SK-N-SH treated with all-trans-retinoic acid at 6 μM for 48 hours (cell line): ENCODE results near the gene TMEM130.

Source experiments
- ARNTL ChIP-seq: fragments of 450-650 bp; formaldehyde crosslinking; IDR thresholded peaks from 2 replicates; pipeline ENCODE4 v1.5.0; 2020; ENCODE audit warnings: low read depth, mild to moderate bottlenecking, moderate library complexity, borderline replicate concordance
- ESRRG ChIP-seq: fragments of 250-450 bp; sonication (Bioruptor Pico); IDR thresholded peaks from 2 replicates; pipeline ENCODE4 v1.6.1; 2021; ENCODE audit warnings: mild to moderate bottlenecking
- ISL1 ChIP-seq: fragments of 250-450 bp; sonication (Bioruptor Pico); IDR thresholded peaks from 2 replicates; pipeline ENCODE4 v2.1.2; 2022; ENCODE audit warnings: mild to moderate bottlenecking, moderate library complexity
- OSR1 ChIP-seq: fragments of 250-450 bp; sonication (Bioruptor Pico); IDR thresholded peaks from 2 replicates; pipeline ENCODE4 v1.8.0; 2022; ENCODE audit warnings: moderate library complexity, mild to moderate bottlenecking, inconsistent platforms
- PATZ1 ChIP-seq: fragments of 250-450 bp; sonication (Bioruptor Pico); IDR thresholded peaks from 2 replicates; pipeline ENCODE4 v1.8.0; 2020; ENCODE audit warnings: mild to moderate bottlenecking, moderate library complexity, borderline replicate concordance
- RARB ChIP-seq: fragments of 250-450 bp; sonication (Bioruptor Pico); IDR thresholded peaks from 2 replicates; pipeline ENCODE4 v1.8.0; 2021; ENCODE audit warnings: mild to moderate bottlenecking, moderate library complexity
- ZC3H10 ChIP-seq: fragments of 250-450 bp; sonication (Bioruptor Pico); IDR thresholded peaks from 2 replicates; pipeline ENCODE4 v1.5.1; 2021; ENCODE audit warnings: mild to moderate bottlenecking, moderate library complexity
- ZFP3 ChIP-seq: fragments of 250-450 bp; sonication (Bioruptor Pico); IDR thresholded peaks from 2 replicates; pipeline ENCODE4 v1.5.0; 2020; ENCODE audit warnings: mild to moderate bottlenecking, moderate library complexity
- ZFP30 ChIP-seq: fragments of 450-650 bp; formaldehyde crosslinking; IDR thresholded peaks from 2 replicates; pipeline ENCODE4 v1.5.0; 2022; ENCODE audit warnings: mild to moderate bottlenecking, moderate library complexity
- ZNF565 ChIP-seq: fragments of 450-650 bp; formaldehyde crosslinking; conservative IDR thresholded peaks from 2 replicates; pipeline ENCODE4 v1.5.0; 2020; ENCODE audit warnings: low read depth, mild to moderate bottlenecking, moderate library complexity
- ZNF70 ChIP-seq: fragments of 450-650 bp; formaldehyde crosslinking; IDR thresholded peaks from 2 replicates; pipeline ENCODE4 v1.5.0; 2020; ENCODE audit warnings: mild to moderate bottlenecking, moderate library complexity
- TF ChIP-seq, protein P1 (sequence below): fragments of 250-450 bp; sonication (Bioruptor Pico); IDR thresholded peaks from 2 replicates; pipeline ENCODE4 v1.5.0; 2020; ENCODE audit warnings: mild to moderate bottlenecking, moderate library complexity
- TF ChIP-seq, protein P2 (sequence below): fragments of 250-450 bp; sonication (Bioruptor Pico); IDR thresholded peaks from 2 replicates; pipeline ENCODE4 v1.8.0; 2021; ENCODE audit warnings: low read depth, mild to moderate bottlenecking, moderate library complexity, borderline replicate concordance

GRCh38 chr7:98831641-98832221 lies 38.1 kb downstream of the TMEM130 start:
- TF ChIP-seq ZC3H10: no peak
- no peak for TF ChIP-seq RARB
- no peak for TF ChIP-seq ZFP30
- no peak for TF ChIP-seq ZNF70 (CRISPR knock-in tag)
- TF ChIP-seq ESRRG (CRISPR knock-in tag): no peak
- no peak for TF ChIP-seq PATZ1 (CRISPR knock-in tag)
- TF ChIP-seq, protein P1, sequence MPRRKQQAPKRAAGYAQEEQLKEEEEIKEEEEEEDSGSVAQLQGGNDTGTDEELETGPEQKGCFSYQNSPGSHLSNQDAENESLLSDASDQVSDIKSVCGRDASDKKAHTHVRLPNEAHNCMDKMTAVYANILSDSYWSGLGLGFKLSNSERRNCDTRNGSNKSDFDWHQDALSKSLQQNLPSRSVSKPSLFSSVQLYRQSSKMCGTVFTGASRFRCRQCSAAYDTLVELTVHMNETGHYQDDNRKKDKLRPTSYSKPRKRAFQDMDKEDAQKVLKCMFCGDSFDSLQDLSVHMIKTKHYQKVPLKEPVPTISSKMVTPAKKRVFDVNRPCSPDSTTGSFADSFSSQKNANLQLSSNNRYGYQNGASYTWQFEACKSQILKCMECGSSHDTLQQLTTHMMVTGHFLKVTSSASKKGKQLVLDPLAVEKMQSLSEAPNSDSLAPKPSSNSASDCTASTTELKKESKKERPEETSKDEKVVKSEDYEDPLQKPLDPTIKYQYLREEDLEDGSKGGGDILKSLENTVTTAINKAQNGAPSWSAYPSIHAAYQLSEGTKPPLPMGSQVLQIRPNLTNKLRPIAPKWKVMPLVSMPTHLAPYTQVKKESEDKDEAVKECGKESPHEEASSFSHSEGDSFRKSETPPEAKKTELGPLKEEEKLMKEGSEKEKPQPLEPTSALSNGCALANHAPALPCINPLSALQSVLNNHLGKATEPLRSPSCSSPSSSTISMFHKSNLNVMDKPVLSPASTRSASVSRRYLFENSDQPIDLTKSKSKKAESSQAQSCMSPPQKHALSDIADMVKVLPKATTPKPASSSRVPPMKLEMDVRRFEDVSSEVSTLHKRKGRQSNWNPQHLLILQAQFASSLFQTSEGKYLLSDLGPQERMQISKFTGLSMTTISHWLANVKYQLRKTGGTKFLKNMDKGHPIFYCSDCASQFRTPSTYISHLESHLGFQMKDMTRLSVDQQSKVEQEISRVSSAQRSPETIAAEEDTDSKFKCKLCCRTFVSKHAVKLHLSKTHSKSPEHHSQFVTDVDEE (CRISPR knock-in tag): no peak
- no peak for TF ChIP-seq ISL1
- no peak for TF ChIP-seq ZNF565 (CRISPR knock-in tag)
- TF ChIP-seq, protein P2, sequence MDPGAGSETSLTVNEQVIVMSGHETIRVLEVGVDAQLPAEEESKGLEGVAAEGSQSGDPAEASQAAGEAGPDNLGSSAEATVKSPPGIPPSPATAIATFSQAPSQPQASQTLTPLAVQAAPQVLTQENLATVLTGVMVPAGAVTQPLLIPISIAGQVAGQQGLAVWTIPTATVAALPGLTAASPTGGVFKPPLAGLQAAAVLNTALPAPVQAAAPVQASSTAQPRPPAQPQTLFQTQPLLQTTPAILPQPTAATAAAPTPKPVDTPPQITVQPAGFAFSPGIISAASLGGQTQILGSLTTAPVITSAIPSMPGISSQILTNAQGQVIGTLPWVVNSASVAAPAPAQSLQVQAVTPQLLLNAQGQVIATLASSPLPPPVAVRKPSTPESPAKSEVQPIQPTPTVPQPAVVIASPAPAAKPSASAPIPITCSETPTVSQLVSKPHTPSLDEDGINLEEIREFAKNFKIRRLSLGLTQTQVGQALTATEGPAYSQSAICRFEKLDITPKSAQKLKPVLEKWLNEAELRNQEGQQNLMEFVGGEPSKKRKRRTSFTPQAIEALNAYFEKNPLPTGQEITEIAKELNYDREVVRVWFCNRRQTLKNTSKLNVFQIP: no peak
- no peak for TF ChIP-seq ZFP3 (CRISPR knock-in tag)
- TF ChIP-seq ARNTL: no peak
- TF ChIP-seq OSR1 (CRISPR knock-in tag): no peak
